Smooth muscle cell (in vitro differentiated cells): ENCODE results near the gene CST1. TPM values are rescaled to one million over a fixed set of nuclear protein-coding genes. Genes with fewer than 3 reads are reported as not detected.

Experiments
- DNase-seq: peaks from one replicate; lab custom pipeline; 2025; ENCODE audit not compliant: unreplicated experiment; lab: John Stamatoyannopoulos, UW
- H2AFZ ChIP-seq: fragments of 200-600 bp; sonication (generic); 2 replicates; pipeline ENCODE4 v1.6.0; 2016; ENCODE audit warnings: antibody characterized with exemption, low read depth, mild to moderate bottlenecking
- H3F3A ChIP-seq: fragments of 200-600 bp; sonication (generic); 2 replicates; pipeline ENCODE4 v1.6.0; 2017; ENCODE audit warnings: antibody characterized with exemption, low read depth
- H3K27ac ChIP-seq: fragments of 200-600 bp; sonication (generic); 2 replicates; pipeline ENCODE4 v1.5.1; 2016; ENCODE audit warnings: low read depth, mild to moderate bottlenecking
- H3K27me3 ChIP-seq: fragments of 200-600 bp; sonication (generic); 2 replicates; pipeline ENCODE4 v1.6.1; 2016; ENCODE audit warnings: low read depth, mild to moderate bottlenecking
- H3K36me3 ChIP-seq: fragments of 200-600 bp; sonication (generic); 2 replicates; pipeline ENCODE4 v1.5.1; 2016; ENCODE audit warnings: low read depth
- H3K4me1 ChIP-seq: fragments of 200-600 bp; sonication (generic); 2 replicates; pipeline ENCODE4 v1.5.1; 2016; ENCODE audit warnings: low read depth
- H3K4me2 ChIP-seq: fragments of 200-600 bp; sonication (generic); 2 replicates; pipeline ENCODE4 v1.6.0; 2016; ENCODE audit warnings: mild to moderate bottlenecking
- H3K4me3 ChIP-seq: fragments of 200-600 bp; sonication (generic); 2 replicates; pipeline ENCODE4 v1.5.1; 2016; ENCODE audit warnings: mild to moderate bottlenecking
- H3K79me2 ChIP-seq: fragments of 200-600 bp; sonication (generic); 2 replicates; pipeline ENCODE4 v1.6.0; 2016; ENCODE audit warnings: low read depth, mild to moderate bottlenecking
- H3K9ac ChIP-seq: fragments of 200-600 bp; sonication (generic); 2 replicates; pipeline ENCODE4 v1.6.0; 2016; ENCODE audit warnings: low read depth
- H3K9me3 ChIP-seq: fragments of 200-600 bp; sonication (generic); replicated peaks from 2 replicates; pipeline ENCODE4 v1.5.1; 2016; ENCODE audit warnings: low read depth
- H4K20me1 ChIP-seq: fragments of 200-600 bp; sonication (generic); 2 replicates; pipeline ENCODE4 v1.6.0; 2016; ENCODE audit warnings: low read depth
- WGBS: methylation state at CpG from one replicate; pipeline ENCODE4 v1.1.7; 2016; ENCODE audit warnings: low lambda C conversion rate; 5-methylcytosine and 5-hydroxymethylcytosine counted together
- polyA plus RNA-seq: library from polyadenylated mRNA; unstranded; fragments of >200 nt; fragmentation: Nextera tagmentation; extraction: Ambion mirVana; gene quantifications from 2 replicates; pipeline ENCODE4 v1.2.1, GENCODE V29; 2016
- small RNA-seq: library from RNA; depleted of rRNA; stranded (forward); fragments of <200 nt; gene quantifications from one replicate; pipeline ENCODE3, GENCODE V24; 2014
- total RNA-seq: library from RNA; depleted of rRNA; stranded (reverse); fragments of >200 nt; gene quantifications from 2 replicates; pipeline ENCODE4 v1.2.3, GENCODE V29; 2014
- TF ChIP-seq, protein P1 (sequence below): fragments of 200-600 bp; sonication (generic); IDR thresholded peaks from 2 replicates; pipeline ENCODE4 v1.5.1; 2017; ENCODE audit warnings: borderline replicate concordance, mild to moderate bottlenecking, antibody characterized with exemption; ENCODE audit not compliant: insufficient read depth, poor library complexity, severe bottlenecking

Gene CST1
- total and polyA plus RNA-seq, 2 experiments from 2014 or later: 1.9 to 9.3 TPM

DNA sequence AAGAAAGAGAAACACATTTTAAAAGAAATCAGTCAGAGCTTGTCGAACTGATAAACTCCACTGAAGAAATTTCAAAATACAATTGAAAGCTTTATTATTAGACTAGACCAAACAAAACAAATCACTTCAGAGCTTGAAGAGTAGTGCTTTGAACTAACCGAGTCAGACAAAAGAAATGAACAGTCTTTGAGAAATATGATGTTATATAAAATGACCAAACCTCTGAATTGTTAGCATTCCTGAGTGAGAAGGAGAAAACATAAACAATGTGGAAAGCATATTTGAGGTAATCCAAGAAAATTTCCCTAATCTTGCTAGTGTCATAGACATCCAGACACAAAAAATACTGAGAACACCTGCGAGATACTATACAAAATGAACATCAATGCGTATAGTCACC is 48.7 kb downstream of the CST1 start:
- Histone ChIP-seq H3F3A (no peaks in the 10 kb centered on the region), H3K4me2 (no peak overlapping the region), H3K36me3 (no peaks in the 10 kb centered on the region), H3K4me1 (no peaks in the 10 kb centered on the region), H3K9ac (no peak overlapping the region), H3K27me3 (no peaks in the 10 kb centered on the region), H3K4me3 (no peak overlapping the region), H3K79me2 (no peaks in the 10 kb centered on the region), H4K20me1 (no peaks in the 10 kb centered on the region), H2AFZ (no peak overlapping the region), H3K9me3 (no peaks in the 10 kb centered on the region), H3K27ac (no peak overlapping the region)
- 86% methylated on average over 4 of the region's 4 CpGs for WGBS
- TF ChIP-seq, protein P1, sequence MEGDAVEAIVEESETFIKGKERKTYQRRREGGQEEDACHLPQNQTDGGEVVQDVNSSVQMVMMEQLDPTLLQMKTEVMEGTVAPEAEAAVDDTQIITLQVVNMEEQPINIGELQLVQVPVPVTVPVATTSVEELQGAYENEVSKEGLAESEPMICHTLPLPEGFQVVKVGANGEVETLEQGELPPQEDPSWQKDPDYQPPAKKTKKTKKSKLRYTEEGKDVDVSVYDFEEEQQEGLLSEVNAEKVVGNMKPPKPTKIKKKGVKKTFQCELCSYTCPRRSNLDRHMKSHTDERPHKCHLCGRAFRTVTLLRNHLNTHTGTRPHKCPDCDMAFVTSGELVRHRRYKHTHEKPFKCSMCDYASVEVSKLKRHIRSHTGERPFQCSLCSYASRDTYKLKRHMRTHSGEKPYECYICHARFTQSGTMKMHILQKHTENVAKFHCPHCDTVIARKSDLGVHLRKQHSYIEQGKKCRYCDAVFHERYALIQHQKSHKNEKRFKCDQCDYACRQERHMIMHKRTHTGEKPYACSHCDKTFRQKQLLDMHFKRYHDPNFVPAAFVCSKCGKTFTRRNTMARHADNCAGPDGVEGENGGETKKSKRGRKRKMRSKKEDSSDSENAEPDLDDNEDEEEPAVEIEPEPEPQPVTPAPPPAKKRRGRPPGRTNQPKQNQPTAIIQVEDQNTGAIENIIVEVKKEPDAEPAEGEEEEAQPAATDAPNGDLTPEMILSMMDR: no peak
- no peak for DNase-seq

DNA sequence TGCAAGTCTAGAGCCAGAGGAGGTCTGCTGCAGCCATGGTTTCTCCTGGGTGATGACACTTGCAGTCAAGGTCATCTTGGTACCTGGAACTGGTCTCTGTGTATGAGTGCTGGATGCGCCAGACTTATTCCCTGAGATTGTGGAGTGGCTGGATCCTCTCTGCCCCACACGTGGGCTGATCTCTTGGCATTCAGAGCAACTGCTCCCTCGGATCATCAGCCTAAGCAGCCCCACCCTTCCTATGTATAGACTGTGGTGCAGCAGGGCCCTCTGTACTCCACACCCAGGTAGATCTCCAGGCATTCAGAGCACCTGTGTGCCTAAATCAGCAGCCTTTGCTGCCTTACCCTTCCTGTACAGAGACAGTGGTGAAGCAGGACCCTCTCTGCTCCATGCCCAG is 49.8 kb downstream of the CST1 start:
- TF ChIP-seq, protein P1: no peak
- Histone ChIP-seq H2AFZ (no peak overlapping the region), H3K9ac (no peak overlapping the region), H3K9me3 (no peaks in the 10 kb centered on the region), H3K79me2 (no peaks in the 10 kb centered on the region), H3K4me1 (no peaks in the 10 kb centered on the region), H3K27ac (no peak overlapping the region), H4K20me1 (no peaks in the 10 kb centered on the region), H3K4me2 (no peak overlapping the region), H3F3A (no peaks in the 10 kb centered on the region), H3K27me3 (no peaks in the 10 kb centered on the region), H3K4me3 (no peak overlapping the region), H3K36me3 (no peaks in the 10 kb centered on the region)
- no peak for DNase-seq
- WGBS: 100% methylated on average over 3 of the region's 3 CpGs

GRCh38 chr20:23697947-23698346 is 52.8 kb downstream of the CST1 start:
- no peak overlapping the region for H3K27ac ChIP-seq
- H4K20me1 ChIP-seq: no peaks in the 10 kb centered on the region
- H3K9ac ChIP-seq: no peak overlapping the region
- DNase-seq: no peak
- no peaks in the 10 kb centered on the region for H3K36me3 ChIP-seq
- peak overlapping the region; percentile 28 for H3K4me2 ChIP-seq
- H3K4me3 ChIP-seq: no peak overlapping the region
- TF ChIP-seq, protein P1: no peak
- no peak overlapping the region for H2AFZ ChIP-seq
- peaks cover 8% of the 10 kb centered on the region for H3K4me1 ChIP-seq
- H3K79me2 ChIP-seq: no peaks in the 10 kb centered on the region
- no peaks in the 10 kb centered on the region for H3K9me3 ChIP-seq
- WGBS: 54% methylated on average over 1 of the region's 1 CpG
- no peaks in the 10 kb centered on the region for H3K27me3 ChIP-seq
- H3F3A ChIP-seq: peaks cover 5% of the 10 kb centered on the region

Small RNA genes within 50 kb of the gene (small RNA-seq; reads per million reads assigned to genes)
- not detected for gene CST2P1

Other genes starting within 250 kb of the CST1 start
- not detected in 2 replicates for gene CST9L, start 182.5 kb downstream of the CST1 start, total RNA-seq
- not detected in 2 replicates for gene CST9L, start 182.5 kb downstream of the CST1 start, polyA plus RNA-seq
- not detected in 2 replicates for gene CST9, start 145.0 kb downstream of the CST1 start, total RNA-seq
- gene CST9, start 145.0 kb downstream of the CST1 start, polyA plus RNA-seq: not detected in 2 replicates
- gene CST3, start 113.0 kb downstream of the CST1 start, total RNA-seq: 146 and 170 TPM in 2 replicates
- 338 and 410 TPM in 2 replicates for gene CST3, start 113.0 kb downstream of the CST1 start, polyA plus RNA-seq
- gene CST4, start 61.9 kb downstream of the CST1 start, total RNA-seq: not detected in 2 replicates
- not detected in 2 replicates for gene CST4, start 61.9 kb downstream of the CST1 start, polyA plus RNA-seq
- gene CST2, start 75.8 kb upstream of the CST1 start, total RNA-seq: 0.27 TPM in 1 of 2 replicates, not detected in the other
- gene CST2, start 75.8 kb upstream of the CST1 start, polyA plus RNA-seq: 1.7 and 2.0 TPM in 2 replicates
- gene CST5, start 128.8 kb upstream of the CST1 start, total RNA-seq: not detected in 2 replicates
- not detected in 2 replicates for gene CST5, start 128.8 kb upstream of the CST1 start, polyA plus RNA-seq
- gene GGTLC1, start 237.8 kb upstream of the CST1 start, total RNA-seq: not detected in 2 replicates
- not detected in 2 replicates for gene GGTLC1, start 237.8 kb upstream of the CST1 start, polyA plus RNA-seq